HepG2 (cell line): ENCODE measurements around the gene ADGRG6. TPM values are rescaled to one million over a fixed set of nuclear protein-coding genes. Genes with fewer than 3 reads are reported as not detected.

ENCODE experiments used
- ATAC-seq: fragments of 200-7000 bp; cut with Tn5 transposase; 3 replicates; pipeline ENCODE4 v1.9.1; 2020; ENCODE audit warnings: mild to moderate bottlenecking, moderate library complexity
- BruUV-seq: library from RNA; stranded (reverse); fragments of 400-500 nt; replicated peaks from 2 replicates; lab custom pipeline; 2021; lab: Mats Ljungman, UMichigan
- CTCF ChIA-PET: fragments of 300-600 bp; formaldehyde crosslinking; extraction: SDS; loops from one replicate; lab custom pipeline; 2021; ENCODE audit warnings: low total read pairs, inconsistent platforms, low intra/inter-chr PET ratio; lab: Yijun Ruan, JAX
- POLR2A ChIA-PET: fragments of 350-600 bp; sonication (Branson Sonifier 250); formaldehyde crosslinking; loops from one replicate; lab custom pipeline; 2020; ENCODE audit warnings: antibody characterized with exemption, inconsistent platforms; lab: Yijun Ruan, JAX
- DNase-seq: peaks from one replicate; pipeline ENCODE4 v3.0.0-alpha.2; 2015; ENCODE audit warnings: low spot score
- FAIRE-seq: peaks from 3 replicates; lab custom pipeline; 2011; peaks lifted over from hg19 to GRCh38; lab: Jason Lieb, UNC
- H2AFZ ChIP-seq: one replicate; pipeline ENCODE4 v1.6.1; 2011; ENCODE audit warnings: low read length, inconsistent platforms
- H3K27ac ChIP-seq: fragments of 300-600 bp; 3 replicates; pipeline ENCODE4 v1.8.0; 2011; ENCODE audit warnings: mixed run types, mild to moderate bottlenecking, mixed read lengths, low read length, inconsistent platforms; ENCODE audit not compliant: insufficient read depth; ENCODE audit errors: extremely low read length
- H3K27me3 ChIP-seq, 2 experiments: fragments of 200-600 bp in 1 of 2; 2 replicates in 1 of 2; 3 replicates in 1 of 2; pipeline versions ENCODE4 v1.6.0 to v1.8.0; 2011; ENCODE audit warnings: low read length in 2 of 2, mild to moderate bottlenecking in 2 of 2, moderate library complexity in 2 of 2, inconsistent platforms in 1 of 2; ENCODE audit not compliant: insufficient read depth in 2 of 2, control insufficient read depth in 1 of 2
- H3K36me3 ChIP-seq, 2 experiments: fragments of 200-600 bp in 1 of 2; replicated peaks in 1 of 2; 2 replicates in 1 of 2; 3 replicates in 1 of 2; pipeline versions ENCODE4 v1.5.1 to v1.8.0; 2011; ENCODE audit warnings: low read length in 2 of 2, inconsistent platforms in 1 of 2; ENCODE audit not compliant: insufficient read depth in 2 of 2, control insufficient read depth in 1 of 2
- H3K4me1 ChIP-seq: 2 replicates; pipeline ENCODE4 v1.5.1; 2012; ENCODE audit warnings: low read length, inconsistent platforms; ENCODE audit not compliant: insufficient read depth
- H3K4me2 ChIP-seq: 2 replicates; pipeline ENCODE4 v1.6.0; 2011; ENCODE audit warnings: low read depth, low read length, inconsistent platforms
- H3K4me3 ChIP-seq, 3 experiments: fragments of 200-600 bp in 1 of 3; sonication (generic), shearing (Covaris generic) in 1 of 3; replicated peaks in 1 of 3; 2 replicates each; pipeline ENCODE4 v1.5.1; 2011 to 2016; ENCODE audit warnings: low read length in 3 of 3, inconsistent platforms in 2 of 3, low read depth in 2 of 3, mild to moderate bottlenecking in 2 of 3, control low read depth in 1 of 3, mixed read lengths in 1 of 3; ENCODE audit not compliant: insufficient read depth in 1 of 3
- H3K79me2 ChIP-seq: one replicate; pipeline ENCODE4 v1.6.1; 2011; ENCODE audit warnings: low read length, inconsistent platforms; ENCODE audit not compliant: insufficient read depth
- H3K9ac ChIP-seq: 2 replicates; pipeline ENCODE4 v1.6.0; 2011; ENCODE audit warnings: mild to moderate bottlenecking, low read depth, low read length, inconsistent platforms; ENCODE audit not compliant: insufficient read depth
- H3K9me3 ChIP-seq: 2 replicates; pipeline ENCODE4 v1.5.1; 2012; ENCODE audit warnings: mild to moderate bottlenecking, low read length
- H4K20me1 ChIP-seq: 2 replicates; pipeline ENCODE4 v1.6.0; 2011; ENCODE audit warnings: inconsistent platforms, mild to moderate bottlenecking, low read length, moderate library complexity; ENCODE audit not compliant: insufficient read depth
- MED1 ChIP-seq: sonication (generic); formaldehyde crosslinking; IDR thresholded peaks from 2 replicates; pipeline ENCODE4 v1.4.0; 2020; ENCODE audit warnings: missing genetic modification reagents
- NKX3-1 ChIP-seq: sonication (generic); formaldehyde crosslinking; IDR thresholded peaks from 2 replicates; pipeline ENCODE4 v1.5.0; 2020; ENCODE audit warnings: missing genetic modification reagents
- SALL1 ChIP-seq: sonication (generic); formaldehyde crosslinking; IDR thresholded peaks from 2 replicates; pipeline ENCODE4 v1.8.0; 2022; ENCODE audit warnings: mild to moderate bottlenecking, missing genetic modification reagents
- SMYD3 ChIP-seq: sonication (generic); formaldehyde crosslinking; IDR thresholded peaks from 2 replicates; pipeline ENCODE4 v1.8.1; 2023; ENCODE audit warnings: mild to moderate bottlenecking, missing genetic modification reagents
- YEATS4 ChIP-seq: sonication (generic); formaldehyde crosslinking; IDR thresholded peaks from 2 replicates; pipeline ENCODE4 v1.4.0; 2020; ENCODE audit warnings: missing genetic modification reagents, borderline replicate concordance
- ZBTB7B ChIP-seq: sonication (generic); formaldehyde crosslinking; IDR thresholded peaks from 2 replicates; pipeline ENCODE4 v1.4.0; 2020; ENCODE audit warnings: missing genetic modification reagents
- ZFAT ChIP-seq: sonication (generic); formaldehyde crosslinking; conservative IDR thresholded peaks from 2 replicates; pipeline ENCODE4 v1.8.1; 2023; ENCODE audit warnings: missing genetic modification reagents, inconsistent platforms
- ZNF121 ChIP-seq: sonication (generic); formaldehyde crosslinking; IDR thresholded peaks from 2 replicates; pipeline ENCODE4 v1.5.0; 2020; ENCODE audit warnings: mild to moderate bottlenecking, missing genetic modification reagents
- ZNF552 ChIP-seq: sonication (generic); formaldehyde crosslinking; IDR thresholded peaks from 2 replicates; pipeline ENCODE4 v1.9.0; 2022; ENCODE audit warnings: missing genetic modification reagents, mild to moderate bottlenecking, borderline replicate concordance
- ZNF616 ChIP-seq: sonication (generic); formaldehyde crosslinking; IDR thresholded peaks from 2 replicates; pipeline ENCODE4 v1.5.0; 2020; ENCODE audit warnings: low read depth, mild to moderate bottlenecking, missing genetic modification reagents
- ZNF678 ChIP-seq: sonication (generic); formaldehyde crosslinking; IDR thresholded peaks from 2 replicates; pipeline ENCODE4 v1.4.0; 2020; ENCODE audit warnings: mild to moderate bottlenecking, missing genetic modification reagents
- ZNF790 ChIP-seq: sonication (generic); formaldehyde crosslinking; IDR thresholded peaks from 2 replicates; pipeline ENCODE4 v1.8.0; 2022; ENCODE audit warnings: missing genetic modification reagents, mild to moderate bottlenecking, borderline replicate concordance
- ZSCAN12 ChIP-seq: sonication (generic); formaldehyde crosslinking; IDR thresholded peaks from 2 replicates; pipeline ENCODE4 v1.9.0; 2021; ENCODE audit warnings: mild to moderate bottlenecking, missing genetic modification reagents
- WGBS: methylation state at CpG from one replicate; pipeline ENCODE4 v1.1.6; 2017; ENCODE audit warnings: low lambda C conversion rate; 5-methylcytosine and 5-hydroxymethylcytosine counted together
- in situ Hi-C: cut with HindIII; loops from 2 replicates; pipeline ENCODE4 v1.10.0; 2017; ENCODE audit warnings: low pct_unique_long_range_greater_than_20kb; ENCODE audit not compliant: extremely low pct_ligation_motif_present
- intact Hi-C: fragments of 100-400 bp; cut with micrococcal nuclease; formaldehyde crosslinking; loops from one replicate; pipeline ENCODE4 v1.10.0; 2022; ENCODE audit not compliant: unreplicated experiment
- polyA plus RNA-seq, 8 experiments: library from polyadenylated mRNA; depleted of rRNA in 3 of 8; stranded (reverse) in 7 of 8; unstranded in 1 of 8; fragments of >200 nt; fragmentation: Illumina TruSeq in 4 of 8; extraction: Trizol in 4 of 8; gene quantifications; 2 replicates each; pipeline versions ENCODE4 v1.2.1 to v1.2.3, GENCODE V29; 2011 to 2016; ENCODE audit warnings: low read depth in 4 of 8, missing spikeins in 1 of 8, mixed read lengths in 1 of 8; ENCODE audit not compliant: insufficient read depth in 1 of 8
- total RNA-seq, 5 experiments: library from RNA; depleted of rRNA; stranded (reverse); fragments of >200 nt; fragmentation: Illumina TruSeq; extraction: Trizol; gene quantifications; 2 replicates each; pipeline ENCODE4 v1.2.3, GENCODE V29; 2016; ENCODE audit warnings: low read depth in 1 of 5
- TF ChIP-seq, protein P1 (sequence below): sonication (generic); formaldehyde crosslinking; IDR thresholded peaks from 2 replicates; pipeline ENCODE4 v1.5.1; 2020; ENCODE audit warnings: mild to moderate bottlenecking, missing genetic modification reagents, moderate library complexity
- TF ChIP-seq, protein P2 (sequence below): IDR thresholded peaks from 2 replicates; pipeline ENCODE4 v1.6.1; 2016; ENCODE audit warnings: missing biosample characterization, missing genetic modification reagents, low read depth
- TF ChIP-seq, protein P3 (sequence below): sonication (generic); formaldehyde crosslinking; IDR thresholded peaks from 2 replicates; pipeline ENCODE4 v1.4.0; 2020; ENCODE audit warnings: missing genetic modification reagents
- TF ChIP-seq, protein P4 (sequence below): sonication (generic); formaldehyde crosslinking; IDR thresholded peaks from 2 replicates; pipeline ENCODE4 v1.4.0; 2020; ENCODE audit warnings: missing genetic modification reagents

Gene ADGRG6
- total and polyA plus RNA-seq, 2 of the 13 experiments (the other 11 are each of a cell fraction or from before 2014, with no cell fraction given), result 129 to 249 TPM

DNA sequence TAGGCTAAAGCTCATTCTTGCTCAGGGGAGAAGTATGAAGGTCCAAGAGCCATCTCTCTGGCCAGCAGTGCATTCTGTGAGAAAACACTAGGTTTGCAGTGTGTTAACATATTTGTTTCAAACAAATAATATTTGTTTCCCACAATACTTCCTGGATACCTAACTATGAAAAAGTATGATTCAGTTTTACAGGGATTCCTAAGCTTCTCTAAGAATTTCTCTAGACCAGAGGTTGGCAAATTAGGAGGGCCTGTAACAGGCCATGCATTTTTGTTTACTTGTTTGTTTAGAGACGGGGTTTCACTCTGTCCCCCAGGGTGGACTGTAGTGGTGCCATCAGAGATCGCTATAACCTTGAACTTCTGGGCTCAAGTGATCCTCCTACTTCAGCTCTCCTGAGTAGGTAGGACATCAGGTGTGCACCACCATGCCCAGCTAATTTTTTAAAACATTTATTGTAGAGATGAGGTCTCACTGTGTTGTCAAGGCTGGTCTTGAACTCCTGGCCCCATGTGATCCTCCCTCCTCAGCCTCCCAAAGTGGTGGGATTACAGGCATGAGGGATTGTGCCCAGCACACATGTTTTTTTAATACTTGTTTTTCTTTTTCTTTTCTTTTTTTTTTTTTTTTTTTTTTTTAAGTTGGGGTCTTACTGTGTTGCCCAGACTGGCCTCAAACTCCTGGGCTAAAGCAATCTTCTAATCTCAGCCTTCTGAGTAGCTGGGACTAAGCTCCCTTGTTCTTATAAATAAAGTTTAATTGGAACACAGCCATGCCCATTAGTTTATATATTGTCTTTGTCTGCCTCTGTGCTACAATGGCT, 71.7 kb downstream of the ADGRG6 start:
- Histone ChIP-seq H3K27me3 (no peaks in the 10 kb centered on the region), H3K4me3 (no peak overlapping the region; a peak in 1 of 6 replicates), H3K79me2 (peaks cover 69% of the 10 kb centered on the region), H3K4me2 (peak overlapping the region; percentile 72), H3K9me3 (no peaks in the 10 kb centered on the region), H3K36me3 (peaks cover 11 to 27% of the 10 kb centered on the region in 2 experiments), H2AFZ (no peak overlapping the region), H3K27ac (peak overlapping the region; percentile 74), H4K20me1 (no peaks in the 10 kb centered on the region), H3K9ac (peak overlapping the region; percentile 50; the same call in 1 of the 2 replicates), H3K4me1 (peaks cover 77% of the 10 kb centered on the region)
- CTCF ChIA-PET, result no interaction called here
- no TSS peak for BruUV-seq
- POLR2A ChIA-PET, result interaction anchor here (0.6 to 3.6 kb wide), 9 partner anchors 12 to 114 kb away, joined by 3 to 19 read pairs (median 6); partner anchors contain the start of gene ADGRG6
- 17% methylated on average over 2 of the region's 2 CpGs for WGBS
- DNase-seq (peak; percentile 38), ATAC-seq (peak; percentile 25), FAIRE-seq (no peak)
- intact Hi-C loops, result loop anchor here (2.0 kb wide), 1 partner anchor 13 kb away; no protein-coding TSS in a partner anchor
- in situ Hi-C loops, result no loop called here
- TF ChIP-seq SMYD3 (CRISPR knock-in tag) (no peak), NKX3-1 (CRISPR knock-in tag) (no peak), ZFAT (CRISPR knock-in tag) (no peak), ZNF790 (CRISPR knock-in tag) (0 out of 2 replicates have a peak, but pooled peaks have one; percentile 44), ZNF552 (CRISPR knock-in tag) (no peak), ZNF678 (no peak), ZNF121 (CRISPR knock-in tag) (peak; percentile 92), MED1 (CRISPR knock-in tag) (peak; percentile 43; the same call in 1 of the 2 replicates), ZSCAN12 (CRISPR knock-in tag) (no peak), SALL1 (peak; percentile 60; the same call in 1 of the 2 replicates), ZNF616 (no peak), YEATS4 (CRISPR knock-in tag) (no peak), ZBTB7B (CRISPR knock-in tag) (no peak)
- TF ChIP-seq, protein P1, sequence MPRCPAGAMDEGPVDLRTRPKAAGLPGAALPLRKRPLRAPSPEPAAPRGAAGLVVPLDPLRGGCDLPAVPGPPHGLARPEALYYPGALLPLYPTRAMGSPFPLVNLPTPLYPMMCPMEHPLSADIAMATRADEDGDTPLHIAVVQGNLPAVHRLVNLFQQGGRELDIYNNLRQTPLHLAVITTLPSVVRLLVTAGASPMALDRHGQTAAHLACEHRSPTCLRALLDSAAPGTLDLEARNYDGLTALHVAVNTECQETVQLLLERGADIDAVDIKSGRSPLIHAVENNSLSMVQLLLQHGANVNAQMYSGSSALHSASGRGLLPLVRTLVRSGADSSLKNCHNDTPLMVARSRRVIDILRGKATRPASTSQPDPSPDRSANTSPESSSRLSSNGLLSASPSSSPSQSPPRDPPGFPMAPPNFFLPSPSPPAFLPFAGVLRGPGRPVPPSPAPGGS (CRISPR knock-in tag), result no peak
- TF ChIP-seq, protein P2, sequence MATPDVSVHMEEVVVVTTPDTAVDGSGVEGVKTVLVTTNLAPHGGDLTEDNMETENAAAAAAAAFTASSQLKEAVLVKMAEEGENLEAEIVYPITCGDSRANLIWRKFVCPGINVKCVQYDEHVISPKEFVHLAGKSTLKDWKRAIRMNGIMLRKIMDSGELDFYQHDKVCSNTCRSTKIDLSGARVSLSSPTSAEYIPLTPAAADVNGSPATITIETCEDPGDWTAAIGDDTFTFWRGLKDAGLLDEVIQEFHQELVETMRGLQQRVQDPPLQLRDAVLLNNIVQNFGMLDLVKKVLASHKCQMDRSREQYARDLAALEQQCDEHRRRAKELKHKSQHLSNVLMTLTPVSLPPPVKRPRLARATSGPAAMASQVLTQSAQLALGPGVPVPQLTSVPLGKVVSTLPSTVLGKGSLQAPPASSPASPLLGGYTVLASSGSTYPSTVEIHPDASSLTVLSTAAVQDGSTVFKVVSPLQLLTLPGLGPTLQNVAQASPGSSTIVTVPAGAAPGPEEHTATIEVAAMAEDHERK, result no peak
- TF ChIP-seq, protein P3, sequence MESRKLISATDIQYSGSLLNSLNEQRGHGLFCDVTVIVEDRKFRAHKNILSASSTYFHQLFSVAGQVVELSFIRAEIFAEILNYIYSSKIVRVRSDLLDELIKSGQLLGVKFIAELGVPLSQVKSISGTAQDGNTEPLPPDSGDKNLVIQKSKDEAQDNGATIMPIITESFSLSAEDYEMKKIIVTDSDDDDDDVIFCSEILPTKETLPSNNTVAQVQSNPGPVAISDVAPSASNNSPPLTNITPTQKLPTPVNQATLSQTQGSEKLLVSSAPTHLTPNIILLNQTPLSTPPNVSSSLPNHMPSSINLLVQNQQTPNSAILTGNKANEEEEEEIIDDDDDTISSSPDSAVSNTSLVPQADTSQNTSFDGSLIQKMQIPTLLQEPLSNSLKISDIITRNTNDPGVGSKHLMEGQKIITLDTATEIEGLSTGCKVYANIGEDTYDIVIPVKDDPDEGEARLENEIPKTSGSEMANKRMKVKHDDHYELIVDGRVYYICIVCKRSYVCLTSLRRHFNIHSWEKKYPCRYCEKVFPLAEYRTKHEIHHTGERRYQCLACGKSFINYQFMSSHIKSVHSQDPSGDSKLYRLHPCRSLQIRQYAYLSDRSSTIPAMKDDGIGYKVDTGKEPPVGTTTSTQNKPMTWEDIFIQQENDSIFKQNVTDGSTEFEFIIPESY (CRISPR knock-in tag), result no peak
- TF ChIP-seq, protein P4, sequence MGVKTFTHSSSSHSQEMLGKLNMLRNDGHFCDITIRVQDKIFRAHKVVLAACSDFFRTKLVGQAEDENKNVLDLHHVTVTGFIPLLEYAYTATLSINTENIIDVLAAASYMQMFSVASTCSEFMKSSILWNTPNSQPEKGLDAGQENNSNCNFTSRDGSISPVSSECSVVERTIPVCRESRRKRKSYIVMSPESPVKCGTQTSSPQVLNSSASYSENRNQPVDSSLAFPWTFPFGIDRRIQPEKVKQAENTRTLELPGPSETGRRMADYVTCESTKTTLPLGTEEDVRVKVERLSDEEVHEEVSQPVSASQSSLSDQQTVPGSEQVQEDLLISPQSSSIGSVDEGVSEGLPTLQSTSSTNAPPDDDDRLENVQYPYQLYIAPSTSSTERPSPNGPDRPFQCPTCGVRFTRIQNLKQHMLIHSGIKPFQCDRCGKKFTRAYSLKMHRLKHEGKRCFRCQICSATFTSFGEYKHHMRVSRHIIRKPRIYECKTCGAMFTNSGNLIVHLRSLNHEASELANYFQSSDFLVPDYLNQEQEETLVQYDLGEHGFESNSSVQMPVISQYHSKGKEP (CRISPR knock-in tag), result no peak
